ENCODE data around the gene RNMT.

The RNMT gene

GRCh38 chr18:13810950-13811485 is 84.5 kb downstream of the RNMT start:
- DNase-seq (ENCODE audit: low read depth, low spot score): no peak

GRCh38 chr18:13811993-13812392 is 85.5 kb downstream of the RNMT start:
- DNase-seq (ENCODE audit: low read depth, low spot score): no peak

- peak; percentile 29 for DNase-seq (ENCODE audit: low read depth, low spot score)
Observed at GRCh38 chr18:13813271-13813849, 86.9 kb downstream of the RNMT start.
